Karpas-422 (cell line): ENCODE measurements around the gene MED17. TPM values are rescaled to one million over a fixed set of nuclear protein-coding genes. Genes with fewer than 3 reads are reported as not detected.
A peak's percentile ranks its signal among the peaks of the same experiment; 100 is the strongest.

Source experiments
- DNase-seq: peaks from one replicate; pipeline ENCODE4 v3.0.0-alpha.2; 2015
- H2AFZ ChIP-seq: fragments of 200-600 bp; sonication (generic); 2 replicates; pipeline ENCODE4 v1.6.1; 2014; ENCODE audit warnings: antibody characterized with exemption, low read length, mixed read lengths
- H3K27ac ChIP-seq: fragments of 200-600 bp; sonication (generic); 2 replicates; pipeline ENCODE4 v1.5.1; 2014; ENCODE audit warnings: mild to moderate bottlenecking, low read length, moderate library complexity
- H3K27me3 ChIP-seq: fragments of 200-600 bp; sonication (generic); 2 replicates; pipeline ENCODE4 v1.6.1; 2014; ENCODE audit warnings: low read length, mixed read lengths
- H3K36me3 ChIP-seq: fragments of 200-600 bp; sonication (generic); 2 replicates; pipeline ENCODE4 v1.6.1; 2014; ENCODE audit warnings: low read length, mixed read lengths; ENCODE audit not compliant: insufficient read depth
- H3K4me1 ChIP-seq: fragments of 200-600 bp; sonication (generic); 2 replicates; pipeline ENCODE4 v1.6.1; 2014; ENCODE audit warnings: mild to moderate bottlenecking, low read length, mixed read lengths
- H3K4me2 ChIP-seq: fragments of 200-600 bp; sonication (generic); 2 replicates; pipeline ENCODE4 v1.6.1; 2014; ENCODE audit warnings: low read length, low read depth, mild to moderate bottlenecking; ENCODE audit not compliant: poor library complexity, severe bottlenecking
- H3K4me3 ChIP-seq: fragments of 200-600 bp; sonication (generic); 2 replicates; pipeline ENCODE4 v1.5.1; 2014; ENCODE audit warnings: mild to moderate bottlenecking, antibody characterized with exemption, low read length, mixed read lengths
- H3K79me2 ChIP-seq: fragments of 200-600 bp; sonication (generic); 2 replicates; pipeline ENCODE4 v1.6.1; 2014; ENCODE audit warnings: mild to moderate bottlenecking, low read length, mixed read lengths
- H3K9ac ChIP-seq: fragments of 200-600 bp; sonication (generic); 2 replicates; pipeline ENCODE4 v1.6.0; 2014; ENCODE audit warnings: low read length
- H3K9me2 ChIP-seq: fragments of 200-600 bp; sonication (generic), shearing (Covaris generic); replicated peaks from 2 replicates; pipeline ENCODE4 v1.6.0; 2014; ENCODE audit warnings: mild to moderate bottlenecking, low read length, moderate library complexity; ENCODE audit not compliant: insufficient read depth
- H3K9me3 ChIP-seq: fragments of 300-700, 200-600 bp; sonication (generic); 2 replicates; pipeline ENCODE4 v1.6.1; 2014; ENCODE audit warnings: low read length, mixed read lengths
- H4K20me1 ChIP-seq: fragments of 200-600 bp; sonication (generic); 2 replicates; pipeline ENCODE4 v1.6.1; 2014; ENCODE audit warnings: mild to moderate bottlenecking, antibody characterized with exemption, low read length, low read depth; ENCODE audit not compliant: insufficient read depth
- total RNA-seq: library from RNA; depleted of rRNA; stranded (reverse); fragments of >200 nt; shearing (Covaris generic); gene quantifications from 2 replicates; pipeline ENCODE4 v1.2.3, GENCODE V29; 2014; ENCODE audit warnings: low replicate concordance

Gene MED17
- total RNA-seq, 1 experiment from 2014 or later, result 77.4 TPM

DNA sequence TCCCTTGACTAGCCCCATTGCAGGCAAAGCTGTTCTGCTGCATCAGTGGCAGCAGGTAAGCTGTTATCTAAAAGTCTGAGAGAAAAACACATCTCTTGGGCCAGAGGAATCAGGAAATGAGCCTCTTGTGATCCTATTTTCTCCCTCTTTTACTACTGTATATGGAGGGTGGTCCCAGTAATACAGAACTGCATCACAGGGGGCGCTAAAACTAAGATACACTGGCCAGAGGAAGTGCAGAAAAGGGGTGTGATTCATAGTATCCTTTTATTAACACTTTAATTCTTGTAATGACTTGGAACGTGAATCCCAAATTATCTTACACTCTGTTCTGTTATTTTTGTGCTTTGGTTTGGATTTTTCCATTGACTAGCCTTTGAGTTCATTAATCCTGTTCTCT is 8.8 kb upstream of the MED17 start:
- Histone ChIP-seq H2AFZ (no peak overlapping the region), H3K9me2 (no peaks in the 10 kb centered on the region), H3K79me2 (peaks cover 3% of the 10 kb centered on the region; the same call in 1 of the 2 replicates), H3K4me3 (no peak overlapping the region), H3K36me3 (peaks cover 5% of the 10 kb centered on the region; the same call in 1 of the 2 replicates), H3K27ac (no peak overlapping the region), H3K9ac (no peak overlapping the region), H3K4me1 (no peaks in the 10 kb centered on the region), H3K27me3 (no peaks in the 10 kb centered on the region), H3K4me2 (no peak overlapping the region), H4K20me1 (no peaks in the 10 kb centered on the region), H3K9me3 (no peaks in the 10 kb centered on the region)
- DNase-seq, result peak; percentile 90

DNA sequence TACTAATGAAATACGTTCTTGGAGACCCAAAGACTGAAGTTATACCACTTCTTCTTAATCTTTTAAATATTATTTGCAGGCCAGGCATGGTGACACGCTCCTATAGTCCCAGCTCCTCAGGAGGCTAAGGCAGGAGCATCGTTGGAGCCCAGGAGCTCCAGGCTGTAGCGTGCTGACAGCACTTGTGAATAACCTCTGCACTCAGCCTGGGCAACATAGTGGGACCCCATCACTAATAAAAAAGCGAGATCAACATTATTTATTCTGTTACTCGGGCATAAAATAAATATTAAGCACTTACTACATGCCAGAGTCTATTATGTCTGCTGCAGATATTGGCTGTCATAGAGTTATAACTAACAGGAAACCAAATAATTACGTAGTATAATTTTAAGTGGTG is 720 bp upstream of the MED17 start:
- H3K27ac ChIP-seq, result peak overlapping the region; percentile 70; the same call in 1 of the 2 replicates
- no peaks in the 10 kb centered on the region for H3K27me3 ChIP-seq
- H3K4me2 ChIP-seq, result peak overlapping the region; percentile 80
- H3K9me3 ChIP-seq, result no peaks in the 10 kb centered on the region
- H3K4me3 ChIP-seq, result peak overlapping the region; percentile 79
- peaks cover 33% of the 10 kb centered on the region for H4K20me1 ChIP-seq
- H3K9me2 ChIP-seq, result no peaks in the 10 kb centered on the region
- H3K4me1 ChIP-seq, result peaks cover 32% of the 10 kb centered on the region
- H3K9ac ChIP-seq, result peak overlapping the region; percentile 89
- peak overlapping the region; percentile 46; the same call in 1 of the 2 replicates for H2AFZ ChIP-seq
- no peak for DNase-seq
- peaks cover 70% of the 10 kb centered on the region for H3K79me2 ChIP-seq
- H3K36me3 ChIP-seq, result peaks cover 36% of the 10 kb centered on the region; the same call in 1 of the 2 replicates

DNA sequence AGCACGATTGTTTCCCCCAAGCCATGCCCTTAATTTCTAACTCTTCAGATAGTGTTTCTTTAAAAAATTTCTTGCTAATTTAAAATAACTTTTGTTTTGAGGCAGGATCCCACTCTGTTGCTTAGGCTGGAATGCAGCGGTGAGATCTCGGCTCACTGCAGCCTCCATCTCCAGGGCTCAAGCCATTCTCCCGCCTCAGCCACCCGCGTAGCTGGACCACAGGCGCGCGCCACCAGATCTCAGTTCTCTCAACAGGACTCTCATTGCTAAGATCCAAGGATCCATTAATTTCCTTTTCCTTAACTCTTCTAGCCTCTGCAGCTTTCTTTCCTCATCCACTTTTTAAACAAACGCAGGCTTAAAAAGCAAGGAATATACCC is 327 bp upstream of the MED17 start:
- H3K4me1 ChIP-seq, result peaks cover 32% of the 10 kb centered on the region
- H3K4me2 ChIP-seq, result peak overlapping the region; percentile 80
- no peak for DNase-seq

DNA sequence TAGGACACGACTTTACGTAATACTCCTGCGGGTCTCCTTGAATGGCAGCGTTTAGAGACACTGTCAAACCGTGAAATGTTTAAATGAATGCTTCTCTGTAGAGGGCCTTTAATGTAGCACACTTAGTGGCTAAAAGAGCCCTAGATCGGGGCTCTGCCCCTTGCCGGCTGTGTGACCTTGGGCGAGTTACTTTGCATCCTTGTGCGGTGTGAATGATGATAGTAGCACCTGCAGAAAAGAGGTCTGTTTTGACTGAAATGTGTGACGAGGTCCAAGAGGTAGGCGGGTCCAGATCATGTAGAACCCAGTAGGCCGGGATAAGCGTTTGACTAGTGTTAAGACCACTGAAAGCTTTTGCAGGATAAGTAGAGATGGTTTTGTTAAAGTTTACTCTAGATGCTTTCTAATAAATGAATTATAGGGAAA is 866 bp downstream of the MED17 start:
- H4K20me1 ChIP-seq, result peaks cover 42% of the 10 kb centered on the region
- H3K9me2 ChIP-seq, result no peaks in the 10 kb centered on the region
- H3K79me2 ChIP-seq, result peaks cover 86% of the 10 kb centered on the region
- H3K9me3 ChIP-seq, result no peaks in the 10 kb centered on the region
- DNase-seq, result peak; percentile 88
- peak overlapping the region; percentile 80 for H3K4me2 ChIP-seq
- H3K9ac ChIP-seq, result peak overlapping the region; percentile 89
- no peaks in the 10 kb centered on the region for H3K27me3 ChIP-seq
- peaks cover 32% of the 10 kb centered on the region for H3K4me1 ChIP-seq
- H2AFZ ChIP-seq, result peak overlapping the region; percentile 46; the same call in 1 of the 2 replicates
- H3K27ac ChIP-seq, result peak overlapping the region; percentile 70
- H3K36me3 ChIP-seq, result peaks cover 49% of the 10 kb centered on the region
- H3K4me3 ChIP-seq, result peak overlapping the region; percentile 79

More for the DNA sequence above, 327 bp upstream of the MED17 start:
- H3K79me2 ChIP-seq, result peaks cover 74% of the 10 kb centered on the region
- H4K20me1 ChIP-seq, result peaks cover 36% of the 10 kb centered on the region
- peak overlapping the region; percentile 46 for H2AFZ ChIP-seq
- H3K9me2 ChIP-seq, result no peaks in the 10 kb centered on the region
- H3K27me3 ChIP-seq, result no peaks in the 10 kb centered on the region
- peak overlapping the region; percentile 89 for H3K9ac ChIP-seq
- H3K9me3 ChIP-seq, result no peaks in the 10 kb centered on the region
- H3K36me3 ChIP-seq, result peaks cover 38% of the 10 kb centered on the region
- peak overlapping the region; percentile 70; the same call in 1 of the 2 replicates for H3K27ac ChIP-seq
- H3K4me3 ChIP-seq, result peak overlapping the region; percentile 79

DNA sequence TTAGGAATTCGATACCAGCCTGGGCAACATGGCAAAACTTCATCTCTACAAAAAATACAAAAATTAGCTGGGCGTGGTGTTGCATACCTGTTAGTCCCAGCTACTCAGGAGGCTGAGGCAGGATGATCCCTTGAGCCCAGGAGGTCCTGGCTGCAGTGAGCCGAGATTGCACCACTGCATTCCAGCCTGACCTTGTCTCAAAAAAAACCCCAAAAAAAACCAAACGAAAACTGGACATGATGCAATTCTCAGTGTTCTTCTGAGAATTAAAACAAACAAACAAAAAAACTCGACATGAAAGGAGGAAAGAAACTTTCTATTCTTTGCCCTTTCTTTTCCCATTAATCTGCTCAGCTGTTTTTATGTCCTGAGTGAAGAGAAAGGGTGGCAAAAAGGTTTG is 7.4 kb downstream of the MED17 start:
- Histone ChIP-seq H3K27me3 (no peaks in the 10 kb centered on the region), H3K9ac (no peak overlapping the region), H3K4me3 (no peak overlapping the region), H3K9me2 (no peaks in the 10 kb centered on the region), H3K27ac (no peak overlapping the region), H3K79me2 (peaks cover 89% of the 10 kb centered on the region), H2AFZ (no peak overlapping the region), H3K4me2 (no peak overlapping the region), H3K4me1 (peaks cover 7% of the 10 kb centered on the region), H3K36me3 (peaks cover 88% of the 10 kb centered on the region), H4K20me1 (peaks cover 49% of the 10 kb centered on the region), H3K9me3 (no peaks in the 10 kb centered on the region)
- no peak for DNase-seq

DNA sequence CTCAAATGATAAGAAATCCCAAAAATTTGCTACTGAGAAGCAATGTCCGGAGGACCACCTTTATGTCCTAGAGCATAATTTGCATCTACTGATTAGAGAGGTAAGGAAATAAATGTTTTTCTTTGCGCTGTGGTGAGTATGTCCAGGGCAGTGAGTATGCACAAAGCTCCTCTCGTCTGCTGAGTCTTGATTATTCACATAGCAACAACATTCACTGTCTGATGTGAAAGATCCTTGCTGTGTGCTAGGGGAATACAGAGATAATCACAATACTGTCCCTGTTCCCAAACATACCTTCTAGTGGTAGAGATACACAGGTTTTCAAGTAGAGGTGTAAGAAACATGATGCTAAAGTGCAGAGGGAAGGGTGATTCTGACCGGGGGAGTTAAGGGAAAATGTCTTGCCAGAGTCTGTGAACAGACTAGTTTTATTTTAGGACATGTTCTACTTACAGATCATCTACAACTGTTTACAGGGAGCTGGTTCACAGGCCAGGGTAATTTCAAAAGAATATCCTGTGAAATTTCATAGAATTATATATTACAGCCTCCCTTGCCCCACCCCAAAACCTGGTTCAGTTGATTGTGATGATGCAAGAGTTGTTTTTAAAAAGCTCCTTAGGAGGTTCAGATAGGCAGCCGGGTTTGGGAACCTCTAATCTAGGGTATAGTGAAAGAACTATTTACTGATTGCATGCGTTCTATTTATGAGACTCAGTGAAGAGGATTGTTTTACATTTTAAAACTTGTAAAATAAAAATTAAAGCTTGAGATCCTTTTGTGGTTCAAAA is 12.6 kb downstream of the MED17 start:
- Histone ChIP-seq H3K36me3 (peaks cover 88% of the 10 kb centered on the region), H4K20me1 (peaks cover 14% of the 10 kb centered on the region), H2AFZ (no peak overlapping the region), H3K27me3 (no peaks in the 10 kb centered on the region), H3K9ac (no peak overlapping the region), H3K9me2 (no peaks in the 10 kb centered on the region), H3K79me2 (peaks cover 84% of the 10 kb centered on the region), H3K4me3 (no peak overlapping the region), H3K4me1 (no peaks in the 10 kb centered on the region), H3K9me3 (no peaks in the 10 kb centered on the region), H3K4me2 (no peak overlapping the region), H3K27ac (no peak overlapping the region)
- no peak for DNase-seq

DNA sequence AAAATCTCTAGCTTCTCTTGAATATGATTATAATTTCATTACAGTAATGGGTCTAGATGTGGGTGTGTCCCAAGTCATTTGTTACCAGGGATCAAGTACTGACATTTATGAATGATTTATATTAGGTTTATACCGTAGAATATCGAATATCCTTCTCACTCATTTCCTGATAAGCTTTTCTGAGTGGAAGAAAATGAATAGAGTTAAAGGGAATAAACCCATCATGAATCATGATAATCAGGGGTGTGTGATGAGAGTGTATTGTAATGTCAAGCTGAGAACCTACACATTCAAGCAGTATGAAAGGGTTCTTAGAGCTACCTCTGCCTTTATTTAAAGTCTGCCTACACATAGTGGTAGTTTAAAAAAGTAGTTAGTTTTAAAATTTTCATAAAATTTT is 17.3 kb downstream of the MED17 start:
- Histone ChIP-seq H3K27ac (no peak overlapping the region), H3K27me3 (no peaks in the 10 kb centered on the region), H2AFZ (no peak overlapping the region), H3K9me3 (no peaks in the 10 kb centered on the region), H3K4me1 (no peaks in the 10 kb centered on the region), H3K4me3 (no peak overlapping the region), H4K20me1 (peaks cover 23% of the 10 kb centered on the region), H3K79me2 (peaks cover 90% of the 10 kb centered on the region), H3K9ac (no peak overlapping the region), H3K4me2 (no peak overlapping the region), H3K36me3 (peaks cover 84% of the 10 kb centered on the region), H3K9me2 (no peaks in the 10 kb centered on the region)
- DNase-seq, result no peak

DNA sequence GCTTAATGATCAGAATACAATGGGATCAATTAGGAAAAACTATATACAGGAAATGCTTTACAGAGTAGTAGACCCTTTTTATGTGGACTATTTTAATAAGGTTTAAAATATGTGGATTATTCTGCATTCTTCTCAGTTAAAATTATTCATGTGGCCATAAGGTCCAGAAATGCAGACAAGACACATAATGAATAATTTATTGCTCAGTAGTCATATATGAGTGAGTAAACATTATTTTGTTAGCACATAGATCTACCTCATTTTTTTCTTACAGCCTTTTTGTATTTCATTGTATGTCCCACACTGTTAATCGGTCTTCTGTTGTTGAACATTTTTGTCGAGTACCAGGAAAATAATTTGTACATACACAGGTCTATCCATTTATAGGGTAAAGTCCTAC is 20.8 kb downstream of the MED17 start:
- no peak overlapping the region for H3K9ac ChIP-seq
- peaks cover 60% of the 10 kb centered on the region for H3K79me2 ChIP-seq
- H3K4me2 ChIP-seq, result no peak overlapping the region
- H3K9me3 ChIP-seq, result no peaks in the 10 kb centered on the region
- peaks cover 39% of the 10 kb centered on the region for H4K20me1 ChIP-seq
- H3K4me3 ChIP-seq, result no peak overlapping the region
- H3K36me3 ChIP-seq, result peaks cover 80% of the 10 kb centered on the region
- no peak for DNase-seq
- H3K27me3 ChIP-seq, result no peaks in the 10 kb centered on the region
- no peak overlapping the region for H3K27ac ChIP-seq
- no peaks in the 10 kb centered on the region for H3K9me2 ChIP-seq
- no peaks in the 10 kb centered on the region for H3K4me1 ChIP-seq
- no peak overlapping the region for H2AFZ ChIP-seq
